Testis (tissue), 3 donors: ENCODE results near the gene PARP1. TPM values are rescaled to one million over a fixed set of nuclear protein-coding genes. Genes with fewer than 3 reads are reported as not detected.

ENCODE experiments used
- DNase-seq: peaks from one replicate; pipeline ENCODE4 v3.0.0-alpha.2; 2019
- H3K27ac ChIP-seq, 2 donors: fragments of 200-600 bp; sonication (generic); one replicate each; pipeline ENCODE4 v1.5.1; 2019
- H3K27me3 ChIP-seq: fragments of 200-600 bp; sonication (generic); one replicate; pipeline ENCODE4 v1.5.1; 2019
- H3K36me3 ChIP-seq: fragments of 200-600 bp; sonication (generic); one replicate; pipeline ENCODE4 v1.5.1; 2017; ENCODE audit warnings: low read depth; ENCODE audit errors: missing control alignments
- H3K4me1 ChIP-seq: fragments of 200-600 bp; sonication (generic); one replicate; pipeline ENCODE4 v1.5.1; 2019
- H3K4me3 ChIP-seq, 2 donors: fragments of 200-600 bp; sonication (generic); one replicate each; pipeline ENCODE4 v1.5.1; 2017 to 2019
- H3K9me3 ChIP-seq: fragments of 200-600 bp; sonication (generic); one replicate; pipeline ENCODE4 v1.5.1; 2017
- CTCF ChIP-seq, 3 experiments: fragments of 450-650 bp in 2 of 3; fragments of 200-600 bp in 1 of 3; sonication (generic) in 1 of 3; IDR thresholded peaks; one replicate each; pipeline ENCODE4 v1.5.1; 2016 to 2019; ENCODE audit warnings: antibody characterized with exemption in 3 of 3, mild to moderate bottlenecking in 2 of 3, moderate library complexity in 1 of 3
- POLR2A ChIP-seq: fragments of 450-650 bp; IDR thresholded peaks from one replicate; pipeline ENCODE4 v1.6.1; 2017; ENCODE audit warnings: antibody characterized with exemption, mild to moderate bottlenecking, moderate library complexity
- WGBS, 2 donors: methylation state at CpG; one replicate each; pipeline ENCODE4 v1.1.5; 2018; 5-methylcytosine and 5-hydroxymethylcytosine counted together
- intact Hi-C: fragments of 100-400 bp; cut with DNase I; formaldehyde crosslinking; loops from one replicate; pipeline ENCODE4 v1.15.1; 2023; ENCODE audit warnings: low total_unique reads
- polyA plus RNA-seq: library from polyadenylated mRNA; stranded (reverse); fragments of 350-450 nt; fragmentation: Illumina TruSeq; extraction: RNeasy Lipid Tissue Mini Kit (QIAGEN cat#74804); gene quantifications from one replicate; pipeline ENCODE4 v1.2.3, GENCODE V29; 2014; ENCODE audit warnings: low read depth, low replicate concordance; ENCODE audit not compliant: insufficient read depth
- total RNA-seq, 2 donors: library from RNA; depleted of rRNA; stranded (reverse); fragments of >200 nt; gene quantifications; one replicate each; pipeline ENCODE4 v1.2.3, GENCODE V29; 2016

Gene PARP1
- total and polyA plus RNA-seq, 3 donors from 2014 or later, result 109 to 224 (median 199) TPM

DNA sequence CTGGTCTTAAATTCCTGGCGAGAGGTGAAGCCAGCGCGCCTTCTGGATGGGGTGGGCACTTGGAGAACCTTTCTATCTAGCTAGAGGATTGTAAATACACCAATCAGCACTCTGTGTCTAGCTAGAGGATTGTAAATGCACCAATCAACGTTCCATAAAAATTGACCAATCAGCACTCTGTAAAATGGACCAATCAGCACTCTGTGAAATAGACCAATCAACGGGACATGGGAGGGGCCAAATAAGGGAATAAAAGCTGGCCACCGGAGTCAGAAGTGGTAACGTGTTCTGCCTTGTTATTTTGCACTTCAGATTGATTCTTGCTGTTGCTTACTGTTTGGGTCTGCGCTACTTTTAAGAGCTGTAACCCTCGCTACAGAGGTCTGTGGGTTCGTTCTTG lies 87.0 kb downstream of the PARP1 start:
- intact Hi-C loops, result no loop called here
- 79 to 85% methylated on average over 10 of the region's 10 CpGs for WGBS, 2 donors
- Histone ChIP-seq H3K27me3 (no peaks in the 10 kb centered on the region), H3K9me3 (no peaks in the 10 kb centered on the region), H3K36me3 (no peaks in the 10 kb centered on the region), H3K27ac (no peak overlapping the region), H3K4me1 (no peaks in the 10 kb centered on the region), H3K4me3 (peak overlapping the region in 1 of 2 donors; percentile 2)
- DNase-seq, result peak; percentile 44
- TF ChIP-seq POLR2A, result no peak
- no peak for TF ChIP-seq CTCF (IDR thresholded peaks at IDR 0.05)

DNA sequence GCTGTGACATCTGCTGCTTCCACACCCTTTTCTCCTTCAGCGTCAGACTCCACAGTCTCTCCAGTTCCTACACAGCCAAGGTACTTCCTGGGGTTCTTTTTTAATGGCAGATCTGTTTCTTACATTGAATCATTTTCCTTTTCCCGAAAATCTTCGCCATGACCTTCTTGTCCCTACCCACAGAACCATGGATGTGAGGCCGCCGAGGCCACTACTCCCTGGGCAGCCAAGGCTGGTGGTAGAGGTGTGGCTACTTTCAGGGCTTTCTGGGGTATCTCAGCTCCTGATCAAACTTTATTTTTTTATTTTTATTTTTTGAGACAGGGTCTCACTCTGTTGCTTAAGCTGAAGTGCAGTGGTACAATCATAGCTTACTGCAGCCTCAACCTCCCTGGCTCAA lies 89.4 kb downstream of the PARP1 start:
- Histone ChIP-seq H3K27ac (no peak overlapping the region), H3K9me3 (no peaks in the 10 kb centered on the region), H3K36me3 (no peaks in the 10 kb centered on the region), H3K27me3 (no peaks in the 10 kb centered on the region), H3K4me3 (no peak overlapping the region), H3K4me1 (no peaks in the 10 kb centered on the region)
- TF ChIP-seq CTCF (IDR thresholded peaks at IDR 0.05), result no peak
- no peak for TF ChIP-seq POLR2A
- WGBS, 2 donors, result 93 to 97% methylated on average over 5 of the region's 5 CpGs
- DNase-seq, result no peak
- intact Hi-C loops, result no loop called here

GRCh38 chr1:226314055-226314454 lies 93.8 kb downstream of the PARP1 start:
- no peaks in the 10 kb centered on the region for H3K4me1 ChIP-seq
- no peak overlapping the region for H3K27ac ChIP-seq
- H3K4me3 ChIP-seq, result no peak overlapping the region
- intact Hi-C loops, result no loop called here
- H3K27me3 ChIP-seq, result no peaks in the 10 kb centered on the region
- no peaks in the 10 kb centered on the region for H3K9me3 ChIP-seq
- TF ChIP-seq POLR2A (no peak), CTCF (IDR thresholded peaks at IDR 0.05) (no peak)
- H3K36me3 ChIP-seq, result no peaks in the 10 kb centered on the region
- DNase-seq, result no peak

- H3K9me3 ChIP-seq, result no peaks in the 10 kb centered on the region
- H3K4me3 ChIP-seq, result no peak overlapping the region
- intact Hi-C loops, result no loop called here
- no peaks in the 10 kb centered on the region for H3K36me3 ChIP-seq
- DNase-seq, result no peak
- WGBS, 2 donors, result 87 to 96% methylated on average over 2 of the region's 2 CpGs
- TF ChIP-seq CTCF (IDR thresholded peaks at IDR 0.05), result no peak
- no peak for TF ChIP-seq POLR2A
- no peaks in the 10 kb centered on the region for H3K4me1 ChIP-seq
- no peak overlapping the region for H3K27ac ChIP-seq
- no peaks in the 10 kb centered on the region for H3K27me3 ChIP-seq
Observed at GRCh38 chr1:226312065-226312464, 95.8 kb downstream of the PARP1 start.

DNA sequence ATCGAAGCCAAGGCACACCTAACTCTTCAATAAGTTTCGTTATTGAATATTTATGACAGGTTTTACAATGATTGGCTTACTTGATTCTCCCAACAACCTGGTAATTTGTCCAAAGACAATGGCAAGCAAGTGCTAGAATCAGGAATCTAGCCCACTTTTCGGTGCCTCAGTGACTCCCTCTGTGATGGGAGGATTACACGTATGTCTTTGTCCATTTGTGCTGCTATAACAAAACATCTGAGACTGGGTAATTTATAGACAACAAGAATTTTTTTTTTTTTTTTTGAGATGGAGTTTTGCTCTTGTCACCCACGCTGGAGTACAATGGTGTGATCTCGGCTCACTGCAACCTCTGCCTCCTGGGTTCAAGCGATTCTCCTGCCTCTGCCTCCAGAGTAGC lies 96.5 kb downstream of the PARP1 start:
- Histone ChIP-seq H3K27me3 (no peaks in the 10 kb centered on the region), H3K36me3 (no peaks in the 10 kb centered on the region), H3K9me3 (no peaks in the 10 kb centered on the region), H3K4me1 (no peaks in the 10 kb centered on the region), H3K27ac (no peak overlapping the region), H3K4me3 (no peak overlapping the region)
- no peak for DNase-seq
- intact Hi-C loops, result no loop called here
- TF ChIP-seq POLR2A (no peak), CTCF (IDR thresholded peaks at IDR 0.05) (no peak)
- 93 to 95% methylated on average over 7 of the region's 7 CpGs for WGBS, 2 donors

Other genes starting within 250 kb of the PARP1 start
- 10 to 100 TPM; 50.6 to 57.9 TPM for gene ACBD3, start 221.4 kb downstream of the PARP1 start, total RNA-seq
- gene ACBD3, start 221.4 kb downstream of the PARP1 start, polyA plus RNA-seq, result 32.9 TPM
- gene MIXL1, start 184.4 kb downstream of the PARP1 start, total RNA-seq, result under 1 TPM; 0.39 to 0.68 TPM
- 0.66 TPM for gene MIXL1, start 184.4 kb downstream of the PARP1 start, polyA plus RNA-seq
- 10 to 100 TPM in 1 of 2 donors, 1 to 10 TPM in 1; 8.2 to 13.9 TPM for gene LIN9, start 98.9 kb downstream of the PARP1 start, total RNA-seq
- 9.9 TPM for gene LIN9, start 98.9 kb downstream of the PARP1 start, polyA plus RNA-seq
- gene STUM, start 140.7 kb upstream of the PARP1 start, total RNA-seq, result 1 to 10 TPM; 2.5 to 3.7 TPM
- gene STUM, start 140.7 kb upstream of the PARP1 start, polyA plus RNA-seq, result 4.5 TPM